Stimulated activated naive CD8-positive, alpha-beta T cell treated with anti-CD3 and anti-CD28 coated beads, Interleukin-15, Interleukin-2, amounts not matched to agents 100 ng/mL and 50 ng/mL, for 24 hours (primary cell): ENCODE data around the gene CTAGE9.
"Not testable (repeated sequence)": the region's sequence is repeated elsewhere in the genome, so short reads cannot be mapped to it uniquely, and the experiment has no call there.

ENCODE experiments used
- H3K27ac Mint-ChIP-seq: one replicate; pipeline ENCODE4 v1.8.0; 2021; ENCODE audit warnings: mild to moderate bottlenecking, mixed read lengths
- H3K27me3 Mint-ChIP-seq: one replicate; pipeline ENCODE4 v1.8.0; 2021; ENCODE audit warnings: mixed read lengths
- H3K36me3 Mint-ChIP-seq: one replicate; pipeline ENCODE4 v1.8.0; 2021; ENCODE audit warnings: low read depth, mixed read lengths
- H3K4me1 Mint-ChIP-seq: one replicate; pipeline ENCODE4 v1.8.0; 2021; ENCODE audit warnings: low read depth, mixed read lengths
- H3K4me3 Mint-ChIP-seq: one replicate; pipeline ENCODE4 v1.8.0; 2021; ENCODE audit warnings: mild to moderate bottlenecking, mixed read lengths
- H3K9me3 Mint-ChIP-seq: one replicate; pipeline ENCODE4 v1.8.0; 2021; ENCODE audit warnings: mixed read lengths

Gene CTAGE9

GRCh38 chr6:131710917-131711316, at the start of gene CTAGE9:
TSS of gene CTAGE9 (minus strand) at chr6:131711017. CDS start at chr6:131711017, 0 bp downstream.
- H3K4me3 Mint-ChIP-seq, H3K36me3 Mint-ChIP-seq, H3K27ac Mint-ChIP-seq, H3K27me3 Mint-ChIP-seq, H3K4me1 Mint-ChIP-seq, H3K9me3 Mint-ChIP-seq: not testable (repeated sequence)

- Mint-ChIP-seq H3K4me1 (no peaks in the 10 kb centered on the region), H3K4me3 (no peak overlapping the region), H3K9me3 (no peaks in the 10 kb centered on the region), H3K27ac (no peak overlapping the region), H3K36me3 (no peaks in the 10 kb centered on the region), H3K27me3 (peaks cover 19% of the 10 kb centered on the region)
Observed at GRCh38 chr6:131758920-131759319, 48.1 kb upstream of the CTAGE9 start.

GRCh38 chr6:131756039-131756438, 45.2 kb upstream of the CTAGE9 start:
- H3K36me3 Mint-ChIP-seq = no peaks in the 10 kb centered on the region
- no peak overlapping the region for H3K27ac Mint-ChIP-seq

GRCh38 chr6:131755597-131755996, 44.8 kb upstream of the CTAGE9 start:
- H3K27me3 Mint-ChIP-seq = peaks cover 22% of the 10 kb centered on the region
- no peak overlapping the region for H3K4me3 Mint-ChIP-seq
- no peaks in the 10 kb centered on the region for H3K36me3 Mint-ChIP-seq
- no peaks in the 10 kb centered on the region for H3K9me3 Mint-ChIP-seq
- H3K27ac Mint-ChIP-seq = no peak overlapping the region
- no peaks in the 10 kb centered on the region for H3K4me1 Mint-ChIP-seq

More at GRCh38 chr6:131756039-131756438, 45.2 kb upstream of the CTAGE9 start:
- peaks cover 22% of the 10 kb centered on the region for H3K27me3 Mint-ChIP-seq
- H3K4me1 Mint-ChIP-seq = no peaks in the 10 kb centered on the region
- no peak overlapping the region for H3K4me3 Mint-ChIP-seq
- no peaks in the 10 kb centered on the region for H3K9me3 Mint-ChIP-seq

- Mint-ChIP-seq H3K27me3 (peaks cover 18% of the 10 kb centered on the region), H3K4me3 (no peak overlapping the region), H3K4me1 (no peaks in the 10 kb centered on the region), H3K9me3 (no peaks in the 10 kb centered on the region), H3K36me3 (no peaks in the 10 kb centered on the region), H3K27ac (no peak overlapping the region)
Observed at GRCh38 chr6:131754715-131755567, 44.1 kb upstream of the CTAGE9 start.

- H3K9me3 Mint-ChIP-seq = no peaks in the 10 kb centered on the region
- H3K27me3 Mint-ChIP-seq = peaks cover 16% of the 10 kb centered on the region
- H3K27ac Mint-ChIP-seq = no peak overlapping the region
- H3K4me1 Mint-ChIP-seq = no peaks in the 10 kb centered on the region
- H3K36me3 Mint-ChIP-seq = no peaks in the 10 kb centered on the region
- H3K4me3 Mint-ChIP-seq = no peak overlapping the region
Observed at GRCh38 chr6:131754088-131754487, 43.3 kb upstream of the CTAGE9 start.

GRCh38 chr6:131751012-131751715, 40.3 kb upstream of the CTAGE9 start:
- not testable (repeated sequence) for H3K9me3 Mint-ChIP-seq

GRCh38 chr6:131749023-131749422, 38.2 kb upstream of the CTAGE9 start:
- H3K4me1 Mint-ChIP-seq = no peaks in the 10 kb centered on the region
- no peaks in the 10 kb centered on the region for H3K36me3 Mint-ChIP-seq
- H3K4me3 Mint-ChIP-seq = no peak overlapping the region
- H3K27ac Mint-ChIP-seq = no peak overlapping the region
- H3K27me3 Mint-ChIP-seq = peaks cover 11% of the 10 kb centered on the region
- H3K9me3 Mint-ChIP-seq = no peaks in the 10 kb centered on the region

More at GRCh38 chr6:131751012-131751715, 40.3 kb upstream of the CTAGE9 start:
- not testable (repeated sequence) for H3K4me3 Mint-ChIP-seq, H3K27ac Mint-ChIP-seq, H3K36me3 Mint-ChIP-seq, H3K4me1 Mint-ChIP-seq
- H3K27me3 Mint-ChIP-seq = peaks cover 16% of the 10 kb centered on the region

GRCh38 chr6:131747821-131748353, 37.1 kb upstream of the CTAGE9 start:
- Mint-ChIP-seq H3K9me3 (no peaks in the 10 kb centered on the region), H3K4me1 (no peaks in the 10 kb centered on the region), H3K27me3 (peaks cover 6% of the 10 kb centered on the region), H3K36me3 (no peaks in the 10 kb centered on the region), H3K4me3 (no peak overlapping the region), H3K27ac (no peak overlapping the region)

- no peaks in the 10 kb centered on the region for H3K4me1 Mint-ChIP-seq
- no peak overlapping the region for H3K27ac Mint-ChIP-seq
- H3K9me3 Mint-ChIP-seq = no peaks in the 10 kb centered on the region
- H3K27me3 Mint-ChIP-seq = peaks cover 5% of the 10 kb centered on the region
- H3K4me3 Mint-ChIP-seq = no peak overlapping the region
- H3K36me3 Mint-ChIP-seq = no peaks in the 10 kb centered on the region
Observed at GRCh38 chr6:131745476-131745875, 34.7 kb upstream of the CTAGE9 start.

GRCh38 chr6:131744432-131745287, 33.8 kb upstream of the CTAGE9 start:
- Mint-ChIP-seq H3K9me3 (no peaks in the 10 kb centered on the region), H3K36me3 (no peaks in the 10 kb centered on the region), H3K4me1 (no peaks in the 10 kb centered on the region), H3K4me3 (no peak overlapping the region), H3K27me3 (peaks cover 5% of the 10 kb centered on the region), H3K27ac (no peak overlapping the region)

- Mint-ChIP-seq H3K27ac (no peak overlapping the region), H3K27me3 (peaks cover 5% of the 10 kb centered on the region), H3K4me1 (no peaks in the 10 kb centered on the region), H3K9me3 (no peaks in the 10 kb centered on the region), H3K36me3 (no peaks in the 10 kb centered on the region), H3K4me3 (no peak overlapping the region)
Observed at GRCh38 chr6:131741688-131742393, 31.0 kb upstream of the CTAGE9 start.

- Mint-ChIP-seq H3K9me3 (no peaks in the 10 kb centered on the region), H3K36me3 (no peaks in the 10 kb centered on the region), H3K4me3 (no peak overlapping the region), H3K27ac (no peak overlapping the region), H3K27me3 (peaks cover 5% of the 10 kb centered on the region), H3K4me1 (no peaks in the 10 kb centered on the region)
Observed at GRCh38 chr6:131740161-131740560, 29.3 kb upstream of the CTAGE9 start.

GRCh38 chr6:131739136-131739535, 28.3 kb upstream of the CTAGE9 start:
- H3K27me3 Mint-ChIP-seq = peaks cover 1% of the 10 kb centered on the region
- H3K9me3 Mint-ChIP-seq = no peaks in the 10 kb centered on the region
- H3K27ac Mint-ChIP-seq = no peak overlapping the region
- no peaks in the 10 kb centered on the region for H3K36me3 Mint-ChIP-seq
- H3K4me1 Mint-ChIP-seq = no peaks in the 10 kb centered on the region
- no peak overlapping the region for H3K4me3 Mint-ChIP-seq
